GM12878 (cell line): ENCODE measurements around the gene RCAN2. TPM values are rescaled to one million over a fixed set of nuclear protein-coding genes. Genes with fewer than 3 reads are reported as not detected.

Experiments
- ATF7 ChIP-seq: fragments of 450-650 bp; IDR thresholded peaks from 2 replicates; pipeline ENCODE4 v1.6.1; 2016; ENCODE audit warnings: low read depth, mild to moderate bottlenecking
- DPF2 ChIP-seq: fragments of 450-650 bp; IDR thresholded peaks from 2 replicates; pipeline ENCODE4 v1.6.1; 2017; ENCODE audit warnings: mild to moderate bottlenecking
- EP300 ChIP-seq, 2 experiments: fragments of 150-350 bp in 1 of 2; IDR thresholded peaks; 2 replicates each; pipeline ENCODE4 v1.6.1; 2011 to 2012; ENCODE audit warnings: low read depth in 2 of 2, low read length in 2 of 2, borderline replicate concordance in 1 of 2, improper control_type of control experiment in 1 of 2, inconsistent platforms in 1 of 2; ENCODE audit not compliant: control insufficient read depth in 1 of 2
- HDAC2 ChIP-seq: fragments of 200-600 bp; sonication (generic); IDR thresholded peaks from 2 replicates; pipeline ENCODE4 v1.6.1; 2017
- HDAC6 ChIP-seq: fragments of 200-600 bp; sonication (generic); IDR thresholded peaks from one replicate; pipeline ENCODE4 v1.8.0; 2017; ENCODE audit warnings: antibody characterized with exemption; ENCODE audit not compliant: unreplicated experiment
- IRF4 ChIP-seq: IDR thresholded peaks from 2 replicates; pipeline ENCODE4 v1.6.1; 2011; ENCODE audit warnings: low read depth, low read length
- NR2C1 ChIP-seq: fragments of 450-650 bp; IDR thresholded peaks from 2 replicates; pipeline ENCODE4 v1.6.1; 2017; ENCODE audit warnings: antibody characterized with exemption, mild to moderate bottlenecking, moderate library complexity
- POU2F2 ChIP-seq: IDR thresholded peaks from 3 replicates; pipeline ENCODE4 v1.6.1; 2011; ENCODE audit warnings: low read depth, mild to moderate bottlenecking, low read length, borderline replicate concordance
- RELA ChIP-seq: fragments of 450-650 bp; IDR thresholded peaks from 2 replicates; pipeline ENCODE4 v1.8.0; 2014; ENCODE audit warnings: borderline replicate concordance; ENCODE audit not compliant: partially characterized antibody
- SMC3 ChIP-seq: IDR thresholded peaks from 2 replicates; pipeline ENCODE4 v1.6.1; 2011; ENCODE audit warnings: low read length, improper control_type of control experiment, borderline replicate concordance
- TAF1 ChIP-seq: IDR thresholded peaks from 2 replicates; pipeline ENCODE4 v1.6.1; 2011; ENCODE audit warnings: mild to moderate bottlenecking, low read depth, low read length, borderline replicate concordance
- TCF3 ChIP-seq: IDR thresholded peaks from 2 replicates; pipeline ENCODE4 v1.6.1; 2012; ENCODE audit warnings: low read depth, mild to moderate bottlenecking, low read length, borderline replicate concordance; ENCODE audit not compliant: insufficient read depth
- polyA plus RNA-seq, 11 experiments: library from polyadenylated mRNA; depleted of rRNA in 4 of 11; unstranded in 6 of 11; stranded (reverse) in 5 of 11; fragments of >200 nt; fragmentation: Nextera tagmentation in 4 of 11; fragmentation: Illumina TruSeq in 1 of 11; extraction: Ambion mirVana in 4 of 11; extraction: Trizol in 1 of 11; gene quantifications; 1 replicate in 1 of 11; 2 replicates in 10 of 11; pipeline versions ENCODE4 v1.2.1 to v1.2.3, GENCODE V29; 2011 to 2016; ENCODE audit warnings: inconsistent platforms in 2 of 11, missing spikeins in 2 of 11, low read depth in 1 of 11
- total RNA-seq, 4 experiments: library from RNA; depleted of rRNA in 3 of 4; stranded (reverse); fragments of >200 nt in 3 of 4; fragmentation: Illumina TruSeq in 1 of 4; extraction: Trizol in 1 of 4; gene quantifications; 2 replicates each; pipeline versions ENCODE4 v1.2.1 to v1.2.3, GENCODE V29; 2013 to 2021
- TF ChIP-seq, protein P1 (sequence below): fragments of 450-650 bp; IDR thresholded peaks from 2 replicates; pipeline ENCODE4 v1.6.1; 2017; ENCODE audit warnings: mild to moderate bottlenecking, moderate library complexity
- TF ChIP-seq, protein P2 (sequence below): fragments of 450-650 bp; IDR thresholded peaks from 2 replicates; pipeline ENCODE4 v1.6.1; 2016; ENCODE audit warnings: mild to moderate bottlenecking
- TF ChIP-seq, protein P3 (sequence below): fragments of 450-650 bp; formaldehyde crosslinking; IDR thresholded peaks from 2 replicates; pipeline ENCODE4 v1.4.0; 2020; ENCODE audit warnings: mild to moderate bottlenecking, moderate library complexity
- TF ChIP-seq, protein P4 (sequence below): fragments of 450-650 bp; IDR thresholded peaks from 2 replicates; pipeline ENCODE4 v1.6.1; 2017; ENCODE audit warnings: low read depth, mild to moderate bottlenecking, moderate library complexity

Gene RCAN2
- total and polyA plus RNA-seq, 10 of the 15 experiments (the other 5 are each of a cell fraction or from before 2014, with no cell fraction given) = 0.06 TPM; not detected in 9

DNA sequence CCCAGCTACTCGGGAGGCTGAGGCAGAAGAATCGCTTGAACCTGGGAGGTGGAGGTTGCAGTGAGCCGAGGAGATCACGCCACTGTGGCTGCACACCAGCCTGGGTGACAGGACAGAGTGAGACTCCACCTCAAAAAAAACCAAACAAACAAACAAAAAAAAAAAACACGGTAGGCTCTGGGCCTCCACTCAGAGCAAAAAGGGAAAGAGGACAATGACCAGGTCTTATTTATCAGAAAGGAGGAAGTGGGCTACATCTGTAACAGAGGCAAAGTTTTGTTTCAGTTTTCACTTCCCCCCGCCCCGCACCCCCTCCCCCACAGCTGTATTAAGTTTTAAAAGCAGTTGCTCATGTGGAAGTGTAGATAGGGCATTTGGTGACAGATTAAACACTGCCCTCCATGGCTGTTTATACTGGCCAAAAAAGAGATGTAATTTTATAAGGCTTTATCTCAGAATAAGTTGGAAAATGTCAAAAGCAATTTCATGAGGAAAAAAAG, 114.6 kb downstream of the RCAN2 start (continued):
- TF ChIP-seq, protein P1, sequence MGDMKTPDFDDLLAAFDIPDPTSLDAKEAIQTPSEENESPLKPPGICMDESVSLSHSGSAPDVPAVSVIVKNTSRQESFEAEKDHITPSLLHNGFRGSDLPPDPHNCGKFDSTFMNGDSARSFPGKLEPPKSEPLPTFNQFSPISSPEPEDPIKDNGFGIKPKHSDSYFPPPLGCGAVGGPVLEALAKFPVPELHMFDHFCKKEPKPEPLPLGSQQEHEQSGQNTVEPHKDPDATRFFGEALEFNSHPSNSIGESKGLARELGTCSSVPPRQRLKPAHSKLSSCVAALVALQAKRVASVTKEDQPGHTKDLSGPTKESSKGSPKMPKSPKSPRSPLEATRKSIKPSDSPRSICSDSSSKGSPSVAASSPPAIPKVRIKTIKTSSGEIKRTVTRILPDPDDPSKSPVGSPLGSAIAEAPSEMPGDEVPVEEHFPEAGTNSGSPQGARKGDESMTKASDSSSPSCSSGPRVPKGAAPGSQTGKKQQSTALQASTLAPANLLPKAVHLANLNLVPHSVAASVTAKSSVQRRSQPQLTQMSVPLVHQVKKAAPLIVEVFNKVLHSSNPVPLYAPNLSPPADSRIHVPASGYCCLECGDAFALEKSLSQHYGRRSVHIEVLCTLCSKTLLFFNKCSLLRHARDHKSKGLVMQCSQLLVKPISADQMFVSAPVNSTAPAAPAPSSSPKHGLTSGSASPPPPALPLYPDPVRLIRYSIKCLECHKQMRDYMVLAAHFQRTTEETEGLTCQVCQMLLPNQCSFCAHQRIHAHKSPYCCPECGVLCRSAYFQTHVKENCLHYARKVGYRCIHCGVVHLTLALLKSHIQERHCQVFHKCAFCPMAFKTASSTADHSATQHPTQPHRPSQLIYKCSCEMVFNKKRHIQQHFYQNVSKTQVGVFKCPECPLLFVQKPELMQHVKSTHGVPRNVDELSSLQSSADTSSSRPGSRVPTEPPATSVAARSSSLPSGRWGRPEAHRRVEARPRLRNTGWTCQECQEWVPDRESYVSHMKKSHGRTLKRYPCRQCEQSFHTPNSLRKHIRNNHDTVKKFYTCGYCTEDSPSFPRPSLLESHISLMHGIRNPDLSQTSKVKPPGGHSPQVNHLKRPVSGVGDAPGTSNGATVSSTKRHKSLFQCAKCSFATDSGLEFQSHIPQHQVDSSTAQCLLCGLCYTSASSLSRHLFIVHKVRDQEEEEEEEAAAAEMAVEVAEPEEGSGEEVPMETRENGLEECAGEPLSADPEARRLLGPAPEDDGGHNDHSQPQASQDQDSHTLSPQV = no peak
- TF ChIP-seq, protein P2, sequence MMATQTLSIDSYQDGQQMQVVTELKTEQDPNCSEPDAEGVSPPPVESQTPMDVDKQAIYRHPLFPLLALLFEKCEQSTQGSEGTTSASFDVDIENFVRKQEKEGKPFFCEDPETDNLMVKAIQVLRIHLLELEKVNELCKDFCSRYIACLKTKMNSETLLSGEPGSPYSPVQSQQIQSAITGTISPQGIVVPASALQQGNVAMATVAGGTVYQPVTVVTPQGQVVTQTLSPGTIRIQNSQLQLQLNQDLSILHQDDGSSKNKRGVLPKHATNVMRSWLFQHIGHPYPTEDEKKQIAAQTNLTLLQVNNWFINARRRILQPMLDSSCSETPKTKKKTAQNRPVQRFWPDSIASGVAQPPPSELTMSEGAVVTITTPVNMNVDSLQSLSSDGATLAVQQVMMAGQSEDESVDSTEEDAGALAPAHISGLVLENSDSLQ = no peak
- TF ChIP-seq, protein P3, sequence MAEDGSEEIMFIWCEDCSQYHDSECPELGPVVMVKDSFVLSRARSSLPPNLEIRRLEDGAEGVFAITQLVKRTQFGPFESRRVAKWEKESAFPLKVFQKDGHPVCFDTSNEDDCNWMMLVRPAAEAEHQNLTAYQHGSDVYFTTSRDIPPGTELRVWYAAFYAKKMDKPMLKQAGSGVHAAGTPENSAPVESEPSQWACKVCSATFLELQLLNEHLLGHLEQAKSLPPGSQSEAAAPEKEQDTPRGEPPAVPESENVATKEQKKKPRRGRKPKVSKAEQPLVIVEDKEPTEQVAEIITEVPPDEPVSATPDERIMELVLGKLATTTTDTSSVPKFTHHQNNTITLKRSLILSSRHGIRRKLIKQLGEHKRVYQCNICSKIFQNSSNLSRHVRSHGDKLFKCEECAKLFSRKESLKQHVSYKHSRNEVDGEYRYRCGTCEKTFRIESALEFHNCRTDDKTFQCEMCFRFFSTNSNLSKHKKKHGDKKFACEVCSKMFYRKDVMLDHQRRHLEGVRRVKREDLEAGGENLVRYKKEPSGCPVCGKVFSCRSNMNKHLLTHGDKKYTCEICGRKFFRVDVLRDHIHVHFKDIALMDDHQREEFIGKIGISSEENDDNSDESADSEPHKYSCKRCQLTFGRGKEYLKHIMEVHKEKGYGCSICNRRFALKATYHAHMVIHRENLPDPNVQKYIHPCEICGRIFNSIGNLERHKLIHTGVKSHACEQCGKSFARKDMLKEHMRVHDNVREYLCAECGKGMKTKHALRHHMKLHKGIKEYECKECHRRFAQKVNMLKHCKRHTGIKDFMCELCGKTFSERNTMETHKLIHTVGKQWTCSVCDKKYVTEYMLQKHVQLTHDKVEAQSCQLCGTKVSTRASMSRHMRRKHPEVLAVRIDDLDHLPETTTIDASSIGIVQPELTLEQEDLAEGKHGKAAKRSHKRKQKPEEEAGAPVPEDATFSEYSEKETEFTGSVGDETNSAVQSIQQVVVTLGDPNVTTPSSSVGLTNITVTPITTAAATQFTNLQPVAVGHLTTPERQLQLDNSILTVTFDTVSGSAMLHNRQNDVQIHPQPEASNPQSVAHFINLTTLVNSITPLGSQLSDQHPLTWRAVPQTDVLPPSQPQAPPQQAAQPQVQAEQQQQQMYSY = no peak
- TF ChIP-seq IRF4 (no peak), TCF3 (no peak), TAF1 (no peak), SMC3 (no peak), EP300 (IDR thresholded peaks at IDR 0.05; ENCODE audit: borderline replicate concordance in 1 of 2, control insufficient read depth in 1 of 2, low read depth in 2 of 2, low read length in 2 of 2) (peak in 1 of 2 experiments; percentile 30; a peak in 1 of 4 replicates), POU2F2 (no peak), RELA (no peak), HDAC6 (no peak), NR2C1 (no peak), ATF7 (peak; percentile 53; the same call in 1 of the 2 replicates), HDAC2 (no peak), DPF2 (peak; percentile 37; the same call in 1 of the 2 replicates)
- TF ChIP-seq, protein P4, sequence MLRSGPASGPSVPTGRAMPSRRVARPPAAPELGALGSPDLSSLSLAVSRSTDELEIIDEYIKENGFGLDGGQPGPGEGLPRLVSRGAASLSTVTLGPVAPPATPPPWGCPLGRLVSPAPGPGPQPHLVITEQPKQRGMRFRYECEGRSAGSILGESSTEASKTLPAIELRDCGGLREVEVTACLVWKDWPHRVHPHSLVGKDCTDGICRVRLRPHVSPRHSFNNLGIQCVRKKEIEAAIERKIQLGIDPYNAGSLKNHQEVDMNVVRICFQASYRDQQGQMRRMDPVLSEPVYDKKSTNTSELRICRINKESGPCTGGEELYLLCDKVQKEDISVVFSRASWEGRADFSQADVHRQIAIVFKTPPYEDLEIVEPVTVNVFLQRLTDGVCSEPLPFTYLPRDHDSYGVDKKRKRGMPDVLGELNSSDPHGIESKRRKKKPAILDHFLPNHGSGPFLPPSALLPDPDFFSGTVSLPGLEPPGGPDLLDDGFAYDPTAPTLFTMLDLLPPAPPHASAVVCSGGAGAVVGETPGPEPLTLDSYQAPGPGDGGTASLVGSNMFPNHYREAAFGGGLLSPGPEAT = no peak
- TF ChIP-seq, all 136 proteins: peak for 13
